Measurements from ENCODE around the gene MRM3.
"Not testable (repeated sequence)": the region's sequence is repeated elsewhere in the genome, so short reads cannot be mapped to it uniquely, and the experiment has no call there.

MRM3 gene

GRCh38 chr17:828761-829160, 46.6 kb downstream of the MRM3 start:
- TF ChIP-seq CTCF (conservative IDR thresholded peaks at IDR 0.05): no peak
- TF ChIP-seq ZFX (IDR thresholded peaks at IDR 0.05): no peak
- no peak overlapping the region for H3K27ac ChIP-seq

- not testable (repeated sequence) for H3K27ac ChIP-seq
Observed at GRCh38 chr17:829614-830013, 47.5 kb downstream of the MRM3 start.

- TF ChIP-seq CTCF (conservative IDR thresholded peaks at IDR 0.05): no peak
- TF ChIP-seq ZFX (IDR thresholded peaks at IDR 0.05): no peak
- no peak overlapping the region for H3K27ac ChIP-seq
Observed at GRCh38 chr17:830381-830780, 48.2 kb downstream of the MRM3 start.

GRCh38 chr17:830950-831349, 48.8 kb downstream of the MRM3 start:
- no peak for TF ChIP-seq CTCF (conservative IDR thresholded peaks at IDR 0.05)
- TF ChIP-seq ZFX (IDR thresholded peaks at IDR 0.05): no peak

GRCh38 chr17:834136-834535, 52.0 kb downstream of the MRM3 start:
- no peak overlapping the region for H3K27ac ChIP-seq
- no peak for TF ChIP-seq CTCF (conservative IDR thresholded peaks at IDR 0.05)
- no peak for TF ChIP-seq ZFX (IDR thresholded peaks at IDR 0.05)

More at GRCh38 chr17:830950-831349, 48.8 kb downstream of the MRM3 start:
- H3K27ac ChIP-seq: no peak overlapping the region

- H3K27ac ChIP-seq: no peak overlapping the region
Observed at GRCh38 chr17:835263-835662, 53.1 kb downstream of the MRM3 start.

GRCh38 chr17:835721-836120, 53.6 kb downstream of the MRM3 start:
- H3K27ac ChIP-seq: not testable (repeated sequence)

More at GRCh38 chr17:835263-835662, 53.1 kb downstream of the MRM3 start:
- TF ChIP-seq CTCF (conservative IDR thresholded peaks at IDR 0.05) (no peak), ZFX (IDR thresholded peaks at IDR 0.05) (no peak)

GRCh38 chr17:836151-836550, 54.0 kb downstream of the MRM3 start:
- TF ChIP-seq CTCF (conservative IDR thresholded peaks at IDR 0.05) (no peak), ZFX (IDR thresholded peaks at IDR 0.05) (no peak)
- H3K27ac ChIP-seq: no peak overlapping the region

- H3K27ac ChIP-seq: no peak overlapping the region
- TF ChIP-seq CTCF (conservative IDR thresholded peaks at IDR 0.05) (no peak), ZFX (IDR thresholded peaks at IDR 0.05) (no peak)
Observed at GRCh38 chr17:838486-838885, 56.3 kb downstream of the MRM3 start.
